Cardiac septum (tissue), 1 donor: ENCODE results near the gene PYROXD2. TPM values are rescaled to one million over a fixed set of nuclear protein-coding genes. Genes with fewer than 3 reads are reported as not detected.

Experiments
- DNase-seq: peaks from one replicate; pipeline ENCODE4 v3.0.0-alpha.2; 2020; ENCODE audit warnings: low spot score
- intact Hi-C: fragments of 100-400 bp; cut with DNase I; formaldehyde crosslinking; loops from one replicate; pipeline ENCODE4 v1.14.0; 2022
- long read RNA-seq: library from polyadenylated mRNA; unstranded; transcript quantifications from one replicate; pipeline ENCODE4 v2.0.0, GENCODE V29; 2021
- total RNA-seq: library from RNA; stranded (reverse); fragmentation: NEBNext Ultra II Directional; extraction: Animal tissue kit (Norgen Biotek cat#: 25700); gene quantifications from one replicate; pipeline ENCODE4 v1.2.1, GENCODE V29; 2021
- donor health status: DM: no; HTN: no; CAD: no.

Gene PYROXD2
- total RNA-seq: 11.7 TPM
- long read RNA-seq, partial matches to known transcripts: 0 of 4 reads
- long read RNA-seq, other reads (novel, unspliced or antisense): 2 of 4 reads

GRCh38 chr10:98414932-98415730 lies at the start of gene PYROXD2:
PYROXD2 (minus strand) TSS chr10:98415182; CDS start chr10:98415135, 47 bp downstream.
- DNase-seq: peak; percentile 95
- intact Hi-C loops: loop anchor here (10.0 kb wide), 1 partner anchor 150 kb away; the partner anchor contains the start of gene LOXL4

GRCh38 chr10:98463976-98464754 lies 49.2 kb upstream of the PYROXD2 start:
- DNase-seq: no peak
- intact Hi-C loops: loop anchor here (5.0 to 10.0 kb wide), 2 partner anchors 139 to 197 kb away; partner anchors contain the start of gene LOXL4

GRCh38 chr10:98463016-98463415 lies 48.0 kb upstream of the PYROXD2 start:
- intact Hi-C loops: loop anchor here (5.0 to 10.0 kb wide), 2 partner anchors 138 to 196 kb away; partner anchors contain the start of gene LOXL4
- no peak for DNase-seq

GRCh38 chr10:98461500-98461842 lies 46.5 kb upstream of the PYROXD2 start:
- intact Hi-C loops: loop anchor here (5.0 to 10.0 kb wide), 2 partner anchors 137 to 194 kb away; partner anchors contain the start of gene LOXL4
- no peak for DNase-seq

- DNase-seq: no peak
- intact Hi-C loops: loop anchor here (5.0 to 10.0 kb wide), 2 partner anchors 136 to 194 kb away; partner anchors contain the start of gene LOXL4
Measured at GRCh38 chr10:98460837-98461499, 46.0 kb upstream of the PYROXD2 start.

- intact Hi-C loops: no loop called here
Measured at GRCh38 chr10:98458809-98459784, 44.1 kb upstream of the PYROXD2 start.

GRCh38 chr10:98457721-98458120 lies 42.7 kb upstream of the PYROXD2 start:
- intact Hi-C loops: no loop called here
- DNase-seq: no peak

More at GRCh38 chr10:98458809-98459784, 44.1 kb upstream of the PYROXD2 start:
- DNase-seq: no peak

GRCh38 chr10:98456686-98457482 lies 41.9 kb upstream of the PYROXD2 start:
- DNase-seq: no peak
- intact Hi-C loops: no loop called here

- no peak for DNase-seq
- intact Hi-C loops: no loop called here
Measured at GRCh38 chr10:98456043-98456570, 41.1 kb upstream of the PYROXD2 start.

GRCh38 chr10:98453729-98454128 lies 38.7 kb upstream of the PYROXD2 start:
- intact Hi-C loops: no loop called here
- no peak for DNase-seq

GRCh38 chr10:98450618-98451017 lies 35.6 kb upstream of the PYROXD2 start:
- DNase-seq: no peak
- intact Hi-C loops: no loop called here

- DNase-seq: no peak
- intact Hi-C loops: no loop called here
Measured at GRCh38 chr10:98449287-98449686, 34.3 kb upstream of the PYROXD2 start.

GRCh38 chr10:98446661-98447221 lies 31.8 kb upstream of the PYROXD2 start, which contains the start of gene HPS1:
HPS1 (minus strand) TSS chr10:98446935; CDS start chr10:98443240, 3,695 bp downstream.
- intact Hi-C loops: no loop called here
- peak; percentile 92 for DNase-seq

- no peak for DNase-seq
- intact Hi-C loops: no loop called here
Measured at GRCh38 chr10:98446151-98446660, 31.2 kb upstream of the PYROXD2 start.

- no peak for DNase-seq
Measured at GRCh38 chr10:98445200-98445812, 30.3 kb upstream of the PYROXD2 start.

GRCh38 chr10:98444314-98445006 lies 29.5 kb upstream of the PYROXD2 start:
- intact Hi-C loops: no loop called here
- no peak for DNase-seq

More at GRCh38 chr10:98445200-98445812, 30.3 kb upstream of the PYROXD2 start:
- intact Hi-C loops: no loop called here
